ENCODE measurements around the gene GPHN. TPM values are rescaled to one million over a fixed set of nuclear protein-coding genes. Genes with fewer than 3 reads are reported as not detected.

Gene GPHN
- total RNA-seq, 1 donor, result 6.5 TPM

DNA sequence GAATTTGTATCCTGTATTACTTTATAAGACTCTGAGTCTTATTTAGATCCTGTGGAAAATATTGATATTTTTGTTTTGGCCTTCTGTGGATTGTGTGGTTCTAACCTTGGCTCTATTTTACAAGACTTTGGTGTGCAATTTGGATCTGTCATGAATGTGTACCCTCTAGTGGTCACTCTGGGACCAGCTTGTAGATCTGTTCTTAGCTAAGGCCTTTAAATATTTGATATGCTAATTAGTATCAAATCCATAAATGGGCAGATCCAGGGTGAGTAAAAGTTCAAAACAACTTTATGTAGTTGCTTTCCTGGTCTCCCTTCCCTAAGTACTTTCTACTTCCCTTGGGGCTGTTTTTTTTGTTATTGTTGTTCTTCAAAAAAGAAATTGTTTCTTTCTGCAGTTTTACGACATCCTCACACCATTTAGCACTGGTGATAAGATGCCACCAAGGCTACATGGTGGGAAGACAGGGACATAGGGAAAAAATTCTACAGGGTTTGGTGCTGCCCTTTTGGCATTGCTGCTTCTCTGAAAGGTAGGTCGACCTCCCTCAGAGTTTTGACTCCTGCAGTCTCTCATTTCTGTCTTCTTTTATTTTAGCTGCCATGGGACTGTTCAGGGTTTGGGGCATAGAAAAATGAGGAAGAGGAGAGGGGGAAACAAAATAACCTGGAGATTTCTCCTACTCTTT, 238.5 kb downstream of the GPHN start:
- DNase-seq (ENCODE audit: low read depth), result peak; percentile 70
- TF ChIP-seq, protein P1, sequence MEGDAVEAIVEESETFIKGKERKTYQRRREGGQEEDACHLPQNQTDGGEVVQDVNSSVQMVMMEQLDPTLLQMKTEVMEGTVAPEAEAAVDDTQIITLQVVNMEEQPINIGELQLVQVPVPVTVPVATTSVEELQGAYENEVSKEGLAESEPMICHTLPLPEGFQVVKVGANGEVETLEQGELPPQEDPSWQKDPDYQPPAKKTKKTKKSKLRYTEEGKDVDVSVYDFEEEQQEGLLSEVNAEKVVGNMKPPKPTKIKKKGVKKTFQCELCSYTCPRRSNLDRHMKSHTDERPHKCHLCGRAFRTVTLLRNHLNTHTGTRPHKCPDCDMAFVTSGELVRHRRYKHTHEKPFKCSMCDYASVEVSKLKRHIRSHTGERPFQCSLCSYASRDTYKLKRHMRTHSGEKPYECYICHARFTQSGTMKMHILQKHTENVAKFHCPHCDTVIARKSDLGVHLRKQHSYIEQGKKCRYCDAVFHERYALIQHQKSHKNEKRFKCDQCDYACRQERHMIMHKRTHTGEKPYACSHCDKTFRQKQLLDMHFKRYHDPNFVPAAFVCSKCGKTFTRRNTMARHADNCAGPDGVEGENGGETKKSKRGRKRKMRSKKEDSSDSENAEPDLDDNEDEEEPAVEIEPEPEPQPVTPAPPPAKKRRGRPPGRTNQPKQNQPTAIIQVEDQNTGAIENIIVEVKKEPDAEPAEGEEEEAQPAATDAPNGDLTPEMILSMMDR (IDR thresholded peaks at IDR 0.05; ENCODE audit: insufficient read depth, low read length), result peak; percentile 79
- H3K4me3 ChIP-seq (ENCODE audit: low read depth, low read length), result no peak overlapping the region

GRCh38 chr14:66752109-66752508, 244.2 kb downstream of the GPHN start:
- no peak overlapping the region for H3K4me3 ChIP-seq (ENCODE audit: low read depth, low read length)
- TF ChIP-seq, protein P1 (IDR thresholded peaks at IDR 0.05; ENCODE audit: insufficient read depth, low read length), result no peak
- DNase-seq (ENCODE audit: low read depth), result no peak

DNA sequence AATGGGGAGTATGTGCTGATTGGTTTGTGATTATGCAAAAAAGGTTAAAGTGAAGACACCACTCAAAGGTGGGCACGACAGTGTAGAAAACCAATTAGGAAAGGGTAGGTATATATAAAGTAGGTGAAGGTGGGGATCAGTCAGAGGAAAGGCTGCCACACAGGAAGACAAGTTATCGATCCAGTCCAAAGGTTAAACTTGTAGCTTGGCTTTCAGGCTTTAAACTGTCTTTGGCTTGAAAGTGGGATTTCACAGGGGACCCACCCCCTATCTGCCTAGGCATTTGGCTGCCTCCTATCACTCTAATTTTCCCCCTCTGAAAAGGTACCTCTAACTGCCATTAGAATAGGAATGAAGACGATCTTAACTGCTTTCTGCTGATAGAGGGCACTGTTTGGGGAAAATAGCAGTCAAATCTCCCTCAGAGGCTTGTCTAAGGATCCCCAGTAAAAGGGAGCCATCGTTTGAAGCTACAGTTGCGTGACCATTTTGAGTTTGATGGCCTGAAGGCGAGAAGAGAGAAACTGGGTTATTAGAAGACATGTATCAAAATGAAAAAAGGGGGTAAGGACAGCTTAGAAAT, 250.2 kb downstream of the GPHN start:
- TF ChIP-seq, protein P1 (IDR thresholded peaks at IDR 0.05; ENCODE audit: insufficient read depth, low read length), result no peak
- DNase-seq (ENCODE audit: low read depth), result no peak

DNA sequence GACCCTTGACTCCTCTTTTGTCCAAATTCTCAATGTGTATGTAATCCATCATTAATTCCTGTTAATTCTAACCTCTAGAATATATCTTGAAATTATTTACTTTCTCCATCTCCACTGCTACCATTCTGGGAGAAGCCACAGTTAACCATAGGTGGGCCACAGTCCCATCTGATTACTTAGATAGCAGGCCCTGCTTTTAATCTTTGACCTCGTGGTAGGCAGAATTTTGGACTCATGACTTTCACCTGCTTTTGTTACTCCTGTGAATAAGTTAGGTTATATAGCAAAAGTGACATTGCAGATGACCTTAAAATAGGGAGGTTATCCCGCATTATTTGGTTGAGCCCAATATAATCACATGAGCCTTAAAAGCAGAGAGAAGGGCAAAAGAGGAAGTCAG, 264.2 kb downstream of the GPHN start:
- TF ChIP-seq, protein P1 (IDR thresholded peaks at IDR 0.05; ENCODE audit: insufficient read depth, low read length), result no peak
- H3K4me3 ChIP-seq (ENCODE audit: low read depth, low read length), result no peak overlapping the region
- DNase-seq (ENCODE audit: low read depth), result no peak

More for the DNA sequence above, 250.2 kb downstream of the GPHN start:
- no peak overlapping the region for H3K4me3 ChIP-seq (ENCODE audit: low read depth, low read length)

DNA sequence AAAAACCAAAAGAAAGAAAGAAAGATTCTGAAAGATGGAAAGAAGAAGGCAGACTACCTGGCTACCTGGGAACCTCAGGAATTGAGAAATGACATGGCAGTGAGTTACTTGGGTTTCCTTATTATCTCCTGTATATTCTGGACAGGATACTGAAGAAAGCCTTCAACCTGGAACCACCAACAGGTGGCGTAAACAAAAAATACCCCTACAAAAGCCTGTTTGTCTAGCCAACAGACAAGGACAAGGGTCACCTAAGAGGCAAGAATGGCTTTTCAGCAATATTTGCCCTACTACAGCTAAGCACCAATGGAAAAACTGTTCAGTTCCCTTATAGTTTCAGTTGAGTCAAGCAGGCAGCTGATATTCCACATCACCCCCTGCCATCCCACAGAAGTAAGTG, 274.9 kb downstream of the GPHN start:
- no peak for DNase-seq (ENCODE audit: low read depth)
- TF ChIP-seq, protein P1 (IDR thresholded peaks at IDR 0.05; ENCODE audit: insufficient read depth, low read length), result no peak
- H3K4me3 ChIP-seq (ENCODE audit: low read depth, low read length), result no peak overlapping the region

- TF ChIP-seq, protein P1 (IDR thresholded peaks at IDR 0.05; ENCODE audit: insufficient read depth, low read length), result no peak
- no peak overlapping the region for H3K4me3 ChIP-seq (ENCODE audit: low read depth, low read length)
- no peak for DNase-seq (ENCODE audit: low read depth)
Observed at GRCh38 chr14:66790101-66790500, 282.2 kb downstream of the GPHN start.

Data from fibroblast of the aortic adventitia (primary cell).